AG04449 (cell line): Measurements from ENCODE around the gene CDKN2C.
"Not testable (repeated sequence)": the region's sequence is repeated elsewhere in the genome, so short reads cannot be mapped to it uniquely, and the experiment has no call there.

ENCODE experiments used
- CTCF ChIA-PET: fragments of 350-600 bp; formaldehyde crosslinking; extraction: SDS; loops from one replicate; lab custom pipeline; 2021; ENCODE audit warnings: antibody characterized with exemption; lab: Yijun Ruan, JAX
- POLR2A ChIA-PET: fragments of 400-600, 350-600 bp; formaldehyde crosslinking; extraction: SDS; loops from one replicate; lab custom pipeline; 2020; ENCODE audit warnings: antibody characterized with exemption, inconsistent platforms; lab: Yijun Ruan, JAX
- DNase-seq: peaks from one replicate; pipeline ENCODE4 v3.0.0-alpha.2; 2010; ENCODE audit warnings: low read depth, low spot score
- H3K4me3 ChIP-seq: 2 replicates; pipeline ENCODE4 v1.5.1; 2011; ENCODE audit warnings: low read depth, mild to moderate bottlenecking, control low read depth, low read length
- TF ChIP-seq, protein P1 (sequence below): IDR thresholded peaks from one replicate; pipeline ENCODE4 v1.5.1; 2011; ENCODE audit warnings: mild to moderate bottlenecking, moderate library complexity, low read length, control low read depth, inconsistent platforms; ENCODE audit not compliant: insufficient read depth; ENCODE audit errors: missing control alignments

CDKN2C gene

DNA sequence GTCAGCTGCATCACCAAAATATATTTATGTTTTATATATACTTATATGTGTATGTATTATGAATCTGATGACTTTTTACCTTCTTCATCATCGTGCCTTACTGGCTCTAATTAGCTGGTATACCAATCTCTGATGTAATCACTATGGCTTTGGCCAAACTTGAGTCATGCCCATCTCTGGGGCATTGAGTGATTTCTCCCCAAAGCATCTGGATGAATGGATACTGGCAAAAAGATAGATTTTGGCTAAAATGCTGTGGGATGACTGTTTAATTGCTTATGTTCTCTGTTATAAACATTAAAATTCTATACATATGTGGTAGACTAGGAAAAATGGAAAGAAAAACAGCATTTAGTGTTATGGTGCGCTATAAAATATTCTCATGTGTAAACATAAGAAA lies 19.6 kb downstream of the CDKN2C start:
- TF ChIP-seq, protein P1, sequence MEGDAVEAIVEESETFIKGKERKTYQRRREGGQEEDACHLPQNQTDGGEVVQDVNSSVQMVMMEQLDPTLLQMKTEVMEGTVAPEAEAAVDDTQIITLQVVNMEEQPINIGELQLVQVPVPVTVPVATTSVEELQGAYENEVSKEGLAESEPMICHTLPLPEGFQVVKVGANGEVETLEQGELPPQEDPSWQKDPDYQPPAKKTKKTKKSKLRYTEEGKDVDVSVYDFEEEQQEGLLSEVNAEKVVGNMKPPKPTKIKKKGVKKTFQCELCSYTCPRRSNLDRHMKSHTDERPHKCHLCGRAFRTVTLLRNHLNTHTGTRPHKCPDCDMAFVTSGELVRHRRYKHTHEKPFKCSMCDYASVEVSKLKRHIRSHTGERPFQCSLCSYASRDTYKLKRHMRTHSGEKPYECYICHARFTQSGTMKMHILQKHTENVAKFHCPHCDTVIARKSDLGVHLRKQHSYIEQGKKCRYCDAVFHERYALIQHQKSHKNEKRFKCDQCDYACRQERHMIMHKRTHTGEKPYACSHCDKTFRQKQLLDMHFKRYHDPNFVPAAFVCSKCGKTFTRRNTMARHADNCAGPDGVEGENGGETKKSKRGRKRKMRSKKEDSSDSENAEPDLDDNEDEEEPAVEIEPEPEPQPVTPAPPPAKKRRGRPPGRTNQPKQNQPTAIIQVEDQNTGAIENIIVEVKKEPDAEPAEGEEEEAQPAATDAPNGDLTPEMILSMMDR, result no peak
- no peak overlapping the region for H3K4me3 ChIP-seq
- no peak for DNase-seq
- ChIA-PET CTCF (no interaction called here), POLR2A (no interaction called here)

DNA sequence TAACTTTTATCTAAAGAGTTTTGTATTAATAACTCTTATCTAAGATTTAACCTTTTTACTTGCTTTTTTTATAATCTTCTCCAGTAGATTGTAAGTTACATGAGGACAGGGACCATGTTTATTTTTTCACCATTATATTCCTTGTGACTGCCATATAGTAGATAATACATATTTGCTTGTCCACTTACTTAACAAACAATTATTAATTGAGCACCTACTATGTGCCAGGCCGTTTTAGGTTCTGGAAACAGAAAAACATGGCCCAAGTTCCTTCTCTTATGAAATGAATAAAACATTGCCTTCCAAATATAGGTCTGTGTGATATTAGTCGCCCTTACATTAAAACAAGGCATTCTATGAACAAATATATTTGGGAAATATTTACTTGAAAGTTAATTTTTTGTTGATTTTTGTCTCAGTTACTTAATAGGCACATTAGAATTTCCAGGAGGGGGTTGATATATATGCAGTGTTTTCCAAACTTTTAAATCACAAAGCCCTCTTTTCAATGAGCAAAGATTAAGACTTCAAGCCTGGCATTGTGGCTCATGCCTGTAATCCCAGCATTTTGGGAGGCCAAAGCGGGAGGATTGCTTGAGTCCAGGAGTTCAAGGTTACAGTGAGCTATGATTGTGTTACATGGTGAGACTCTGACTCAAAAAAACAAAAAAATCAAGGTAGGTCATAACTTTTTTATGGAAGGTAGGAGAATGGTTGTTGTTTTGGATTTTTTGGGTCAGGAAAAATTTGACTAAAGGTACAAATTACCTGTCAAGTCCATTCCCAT lies 22.7 kb downstream of the CDKN2C start:
- POLR2A ChIA-PET, result no interaction called here
- CTCF ChIA-PET, result no interaction called here
- TF ChIP-seq, protein P1, result no peak

DNA sequence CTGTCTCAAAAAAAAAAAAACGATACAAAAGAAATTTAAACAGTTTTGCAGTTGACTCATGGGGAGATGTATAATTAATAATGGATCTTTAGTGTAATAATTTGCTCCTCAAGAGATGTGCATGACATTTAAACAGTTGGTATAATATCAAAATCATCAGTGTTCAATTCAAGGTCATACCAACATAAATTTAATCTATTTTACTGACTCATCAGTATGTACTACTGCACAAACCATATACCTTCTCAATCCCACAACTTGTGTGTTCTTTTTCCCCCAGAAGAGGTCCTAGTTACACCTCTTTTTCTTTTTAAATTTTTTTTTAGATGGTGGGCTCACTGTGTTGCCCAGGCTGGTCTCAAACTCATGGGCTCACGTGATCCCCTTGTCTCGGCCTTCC lies 23.6 kb downstream of the CDKN2C start:
- ChIA-PET POLR2A (no interaction called here), CTCF (no interaction called here)
- TF ChIP-seq, protein P1, result no peak
- DNase-seq, result no peak
- no peak overlapping the region for H3K4me3 ChIP-seq

More for the DNA sequence above, 22.7 kb downstream of the CDKN2C start:
- H3K4me3 ChIP-seq, result no peak overlapping the region
- no peak for DNase-seq

DNA sequence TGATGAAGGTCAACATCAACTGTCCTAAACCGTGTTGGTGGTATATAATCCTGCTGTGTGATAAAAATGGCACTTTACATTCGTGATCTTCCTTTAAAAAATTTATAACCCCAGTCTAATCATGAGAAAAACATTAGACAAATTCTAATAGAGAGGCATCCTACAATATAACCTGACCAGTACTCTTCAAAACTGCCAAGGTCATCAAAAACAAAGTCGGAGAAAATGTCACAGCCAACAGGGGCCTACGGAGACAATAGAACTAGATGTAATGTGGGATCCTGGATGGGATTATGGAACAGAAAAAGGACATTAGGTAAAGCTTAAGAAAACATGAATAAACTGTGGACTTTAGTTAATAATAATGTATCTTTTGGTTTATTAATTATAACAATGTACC lies 25.0 kb downstream of the CDKN2C start:
- ChIA-PET CTCF (no interaction called here), POLR2A (no interaction called here)

DNA sequence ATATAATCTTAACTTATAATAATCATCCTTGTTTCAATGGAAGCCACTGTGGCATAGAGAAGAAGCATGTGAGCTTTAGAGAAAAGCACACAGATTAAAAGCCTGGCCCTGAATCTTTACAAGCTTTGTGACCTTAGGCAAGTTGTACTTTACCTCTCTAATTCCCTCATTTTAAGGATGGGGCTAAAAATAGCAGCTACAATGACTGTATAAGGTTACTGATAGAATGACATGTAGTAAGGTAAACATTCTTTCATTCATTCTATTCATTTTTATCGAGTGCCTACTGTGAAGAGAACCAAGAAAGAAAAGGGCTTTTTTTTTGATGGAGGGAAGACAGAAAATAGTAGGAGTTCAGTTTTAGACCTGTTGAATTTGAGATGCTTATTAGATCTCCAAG lies 25.6 kb downstream of the CDKN2C start:
- no peak for DNase-seq
- ChIA-PET CTCF (no interaction called here), POLR2A (no interaction called here)
- TF ChIP-seq, protein P1, result no peak
- no peak overlapping the region for H3K4me3 ChIP-seq

More for the DNA sequence above, 25.0 kb downstream of the CDKN2C start:
- TF ChIP-seq, protein P1, result no peak
- no peak for DNase-seq
- no peak overlapping the region for H3K4me3 ChIP-seq

DNA sequence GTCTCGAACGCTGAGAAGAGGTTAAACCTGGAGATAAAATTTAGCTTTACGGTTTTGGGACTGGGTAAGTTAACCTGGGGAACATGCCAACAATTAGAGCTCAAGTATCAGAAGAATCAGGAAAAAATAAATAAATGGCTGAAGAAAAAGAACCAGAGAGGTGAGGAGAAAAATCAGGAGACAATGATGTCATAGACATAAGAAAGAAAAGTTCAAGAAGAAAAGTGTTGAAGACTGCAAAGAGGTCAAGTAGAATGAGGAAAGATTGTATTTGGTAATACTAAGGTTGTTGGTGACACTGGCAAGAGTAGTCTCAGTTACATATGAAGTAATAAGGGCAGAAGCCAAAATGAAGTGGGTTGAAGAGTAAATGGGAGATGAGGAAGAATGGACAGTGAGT lies 26.0 kb downstream of the CDKN2C start:
- no peak overlapping the region for H3K4me3 ChIP-seq
- DNase-seq, result no peak
- TF ChIP-seq, protein P1, result no peak
- ChIA-PET CTCF (no interaction called here), POLR2A (no interaction called here)

DNA sequence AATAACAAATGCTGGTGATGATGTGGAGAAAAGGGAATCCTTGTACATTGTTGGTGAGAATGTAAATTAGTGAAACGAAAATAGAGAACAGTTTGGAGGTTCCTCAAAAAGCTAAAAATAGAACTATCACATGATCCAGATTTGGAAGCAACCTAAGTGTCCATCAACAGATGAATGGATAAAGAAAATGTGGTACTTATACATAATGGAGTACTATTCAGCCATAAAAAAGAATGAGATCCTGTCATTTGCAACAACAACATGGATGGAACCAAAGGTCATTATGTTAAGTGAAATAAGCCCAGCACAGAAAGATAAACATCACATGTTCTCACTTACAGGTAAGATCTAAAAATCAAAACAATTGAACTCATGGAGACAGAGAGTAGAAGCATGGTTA lies 29.3 kb downstream of the CDKN2C start:
- POLR2A ChIA-PET, CTCF ChIA-PET, DNase-seq, H3K4me3 ChIP-seq: not testable (repeated sequence)
